SK-N-SH treated with all-trans-retinoic acid at 6 μM for 48 hours (cell line): ENCODE results near the gene ABCC1.

Source experiments
- ATAC-seq: fragments of 200-7000 bp; cut with Tn5 transposase; 3 replicates; pipeline ENCODE4 v1.9.1; 2020; ENCODE audit warnings: mild to moderate bottlenecking, moderate library complexity
- BACH2 ChIP-seq: fragments of 250-450 bp; sonication (Bioruptor Pico); IDR thresholded peaks from 2 replicates; pipeline ENCODE4 v1.9.0; 2021; ENCODE audit warnings: mild to moderate bottlenecking, borderline replicate concordance
- CSDC2 ChIP-seq: fragments of 250-450 bp; sonication (Bioruptor Pico); IDR thresholded peaks from 2 replicates; pipeline ENCODE4 v1.5.0; 2020; ENCODE audit warnings: mild to moderate bottlenecking, moderate library complexity
- ESRRG ChIP-seq: fragments of 250-450 bp; sonication (Bioruptor Pico); IDR thresholded peaks from 2 replicates; pipeline ENCODE4 v1.6.1; 2021; ENCODE audit warnings: mild to moderate bottlenecking
- GLIS3 ChIP-seq: fragments of 250-450 bp; sonication (Bioruptor Pico); IDR thresholded peaks from 2 replicates; pipeline ENCODE4 v1.5.0; 2020; ENCODE audit warnings: mild to moderate bottlenecking, moderate library complexity
- ISL1 ChIP-seq: fragments of 250-450 bp; sonication (Bioruptor Pico); IDR thresholded peaks from 2 replicates; pipeline ENCODE4 v2.1.2; 2022; ENCODE audit warnings: mild to moderate bottlenecking, moderate library complexity
- OSR1 ChIP-seq: fragments of 250-450 bp; sonication (Bioruptor Pico); IDR thresholded peaks from 2 replicates; pipeline ENCODE4 v1.8.0; 2022; ENCODE audit warnings: moderate library complexity, mild to moderate bottlenecking, inconsistent platforms
- PPARA ChIP-seq: fragments of 250-450 bp; sonication (Bioruptor Pico); IDR thresholded peaks from 2 replicates; pipeline ENCODE4 v1.5.0; 2020; ENCODE audit warnings: mild to moderate bottlenecking, borderline replicate concordance
- SNAI2 ChIP-seq: fragments of 250-450 bp; sonication (Bioruptor Pico); IDR thresholded peaks from 2 replicates; pipeline ENCODE4 v1.5.0; 2020; ENCODE audit warnings: mild to moderate bottlenecking, moderate library complexity
- TCF4 ChIP-seq: fragments of 250-450 bp; sonication (Bioruptor Pico); IDR thresholded peaks from 2 replicates; pipeline ENCODE4 v1.8.0; 2021; ENCODE audit warnings: mild to moderate bottlenecking, moderate library complexity, borderline replicate concordance
- TOX ChIP-seq: fragments of 250-450 bp; sonication (Bioruptor Pico); IDR thresholded peaks from 2 replicates; pipeline ENCODE4 v1.8.0; 2021; ENCODE audit warnings: mild to moderate bottlenecking, moderate library complexity, borderline replicate concordance
- ZC3H10 ChIP-seq: fragments of 250-450 bp; sonication (Bioruptor Pico); IDR thresholded peaks from 2 replicates; pipeline ENCODE4 v1.5.1; 2021; ENCODE audit warnings: mild to moderate bottlenecking, moderate library complexity
- ZFP3 ChIP-seq: fragments of 250-450 bp; sonication (Bioruptor Pico); IDR thresholded peaks from 2 replicates; pipeline ENCODE4 v1.5.0; 2020; ENCODE audit warnings: mild to moderate bottlenecking, moderate library complexity
- ZFP30 ChIP-seq: fragments of 450-650 bp; formaldehyde crosslinking; IDR thresholded peaks from 2 replicates; pipeline ENCODE4 v1.5.0; 2022; ENCODE audit warnings: mild to moderate bottlenecking, moderate library complexity
- ZNF565 ChIP-seq: fragments of 450-650 bp; formaldehyde crosslinking; conservative IDR thresholded peaks from 2 replicates; pipeline ENCODE4 v1.5.0; 2020; ENCODE audit warnings: low read depth, mild to moderate bottlenecking, moderate library complexity
- ZNF70 ChIP-seq: fragments of 450-650 bp; formaldehyde crosslinking; IDR thresholded peaks from 2 replicates; pipeline ENCODE4 v1.5.0; 2020; ENCODE audit warnings: mild to moderate bottlenecking, moderate library complexity
- ZNF8 ChIP-seq: fragments of 450-650 bp; formaldehyde crosslinking; IDR thresholded peaks from 2 replicates; pipeline ENCODE4 v1.5.0; 2020; ENCODE audit warnings: mild to moderate bottlenecking, moderate library complexity
- TF ChIP-seq, protein P1 (sequence below): fragments of 250-450 bp; sonication (Bioruptor Pico); IDR thresholded peaks from 2 replicates; pipeline ENCODE4 v1.5.1; 2020; ENCODE audit warnings: low read depth, mild to moderate bottlenecking, moderate library complexity
- TF ChIP-seq, protein P2 (sequence below): fragments of 250-450 bp; sonication (Bioruptor Pico); IDR thresholded peaks from 2 replicates; pipeline ENCODE4 v1.8.0; 2021; ENCODE audit warnings: low read depth, mild to moderate bottlenecking, moderate library complexity, borderline replicate concordance
- TF ChIP-seq, protein P3 (sequence below): fragments of 250-450 bp; sonication (Bioruptor Pico); IDR thresholded peaks from 2 replicates; pipeline ENCODE4 v1.5.1; 2021; ENCODE audit warnings: mild to moderate bottlenecking, moderate library complexity
- TF ChIP-seq, protein P4 (sequence below): fragments of 250-450 bp; sonication (Bioruptor Pico); IDR thresholded peaks from 2 replicates; pipeline ENCODE4 v1.5.0; 2020; ENCODE audit warnings: mild to moderate bottlenecking, moderate library complexity

Gene ABCC1

DNA sequence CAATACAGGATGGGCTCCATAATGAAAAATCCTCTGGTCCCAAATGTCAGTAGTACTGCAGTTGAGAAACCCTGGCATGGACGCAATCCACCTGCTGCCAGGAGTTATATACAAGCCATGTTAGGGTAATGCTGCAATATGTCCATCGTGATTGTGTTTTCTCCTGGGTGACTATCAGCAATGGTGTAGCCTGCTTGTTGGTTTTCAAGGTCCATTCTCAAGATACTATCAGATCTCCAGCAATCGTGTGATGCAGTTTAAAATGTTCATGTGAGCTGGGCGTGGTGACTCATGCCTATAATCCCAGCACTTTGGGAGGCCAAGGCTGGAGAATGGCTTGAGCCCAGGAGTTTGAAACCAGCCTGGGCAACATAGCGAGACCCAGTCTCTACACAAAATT is 24.0 kb downstream of the ABCC1 start (continued):
- TF ChIP-seq, protein P1, sequence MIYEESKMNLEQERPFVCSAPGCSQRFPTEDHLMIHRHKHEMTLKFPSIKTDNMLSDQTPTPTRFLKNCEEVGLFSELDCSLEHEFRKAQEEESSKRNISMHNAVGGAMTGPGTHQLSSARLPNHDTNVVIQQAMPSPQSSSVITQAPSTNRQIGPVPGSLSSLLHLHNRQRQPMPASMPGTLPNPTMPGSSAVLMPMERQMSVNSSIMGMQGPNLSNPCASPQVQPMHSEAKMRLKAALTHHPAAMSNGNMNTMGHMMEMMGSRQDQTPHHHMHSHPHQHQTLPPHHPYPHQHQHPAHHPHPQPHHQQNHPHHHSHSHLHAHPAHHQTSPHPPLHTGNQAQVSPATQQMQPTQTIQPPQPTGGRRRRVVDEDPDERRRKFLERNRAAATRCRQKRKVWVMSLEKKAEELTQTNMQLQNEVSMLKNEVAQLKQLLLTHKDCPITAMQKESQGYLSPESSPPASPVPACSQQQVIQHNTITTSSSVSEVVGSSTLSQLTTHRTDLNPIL (CRISPR knock-in tag) = no peak

DNA sequence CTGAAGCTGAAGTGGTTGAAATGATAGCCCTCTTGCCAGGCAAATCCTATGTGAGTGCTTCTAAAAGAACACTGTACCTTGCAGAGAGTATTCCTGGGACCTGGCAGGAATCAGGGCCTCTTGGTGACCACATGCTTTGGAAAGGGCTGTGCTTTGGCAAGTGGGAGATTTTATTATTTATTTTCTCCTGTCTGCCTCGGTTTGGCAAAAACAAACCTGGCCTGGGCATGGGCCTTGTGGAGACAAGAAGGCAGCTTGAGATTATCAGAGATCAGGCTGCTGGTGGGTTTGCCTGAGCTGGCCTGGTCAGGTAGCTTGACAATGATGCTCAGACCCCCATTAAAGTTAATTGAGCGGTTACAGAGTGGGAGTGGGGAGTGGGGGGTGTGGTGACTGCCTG is 24.6 kb downstream of the ABCC1 start:
- TF ChIP-seq ZNF565 (CRISPR knock-in tag) (no peak), ZNF70 (no peak), GLIS3 (CRISPR knock-in tag) (no peak)
- TF ChIP-seq, all 23 proteins: peak for 0
- no peak for ATAC-seq

DNA sequence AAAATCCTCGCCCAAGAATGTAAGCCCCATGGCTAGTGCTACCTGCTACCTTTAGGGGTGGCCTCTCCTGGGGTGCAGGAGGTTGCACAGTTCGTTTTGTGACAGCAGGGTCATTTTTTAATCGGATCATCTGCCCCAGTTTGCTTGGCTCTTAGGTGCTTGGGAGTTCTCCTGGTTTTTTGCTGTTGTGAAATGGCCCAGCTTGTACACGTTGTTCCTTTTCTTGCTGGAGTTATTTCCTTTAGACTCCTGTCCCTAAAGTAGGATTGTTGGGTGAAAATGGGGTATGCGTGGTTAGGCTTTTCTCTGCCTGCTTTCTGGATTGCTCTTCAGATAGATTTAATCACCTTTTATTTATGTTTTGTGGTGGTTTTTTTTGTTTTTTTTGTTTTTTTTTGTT is 25.8 kb downstream of the ABCC1 start:
- ATAC-seq = no peak
- TF ChIP-seq ISL1 (CRISPR knock-in tag) = no peak
- TF ChIP-seq GLIS3 (CRISPR knock-in tag) = no peak
- TF ChIP-seq ZNF8 (CRISPR knock-in tag) = no peak
- TF ChIP-seq ZFP30 (CRISPR knock-in tag) = no peak
- TF ChIP-seq, protein P2, sequence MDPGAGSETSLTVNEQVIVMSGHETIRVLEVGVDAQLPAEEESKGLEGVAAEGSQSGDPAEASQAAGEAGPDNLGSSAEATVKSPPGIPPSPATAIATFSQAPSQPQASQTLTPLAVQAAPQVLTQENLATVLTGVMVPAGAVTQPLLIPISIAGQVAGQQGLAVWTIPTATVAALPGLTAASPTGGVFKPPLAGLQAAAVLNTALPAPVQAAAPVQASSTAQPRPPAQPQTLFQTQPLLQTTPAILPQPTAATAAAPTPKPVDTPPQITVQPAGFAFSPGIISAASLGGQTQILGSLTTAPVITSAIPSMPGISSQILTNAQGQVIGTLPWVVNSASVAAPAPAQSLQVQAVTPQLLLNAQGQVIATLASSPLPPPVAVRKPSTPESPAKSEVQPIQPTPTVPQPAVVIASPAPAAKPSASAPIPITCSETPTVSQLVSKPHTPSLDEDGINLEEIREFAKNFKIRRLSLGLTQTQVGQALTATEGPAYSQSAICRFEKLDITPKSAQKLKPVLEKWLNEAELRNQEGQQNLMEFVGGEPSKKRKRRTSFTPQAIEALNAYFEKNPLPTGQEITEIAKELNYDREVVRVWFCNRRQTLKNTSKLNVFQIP (CRISPR knock-in tag) = no peak
- TF ChIP-seq OSR1 (CRISPR knock-in tag) = no peak
- TF ChIP-seq SNAI2 (CRISPR knock-in tag) = no peak
- TF ChIP-seq TOX = no peak
- no peak for TF ChIP-seq ZNF565 (CRISPR knock-in tag)
- no peak for TF ChIP-seq TCF4 (CRISPR knock-in tag)
- TF ChIP-seq, protein P3, sequence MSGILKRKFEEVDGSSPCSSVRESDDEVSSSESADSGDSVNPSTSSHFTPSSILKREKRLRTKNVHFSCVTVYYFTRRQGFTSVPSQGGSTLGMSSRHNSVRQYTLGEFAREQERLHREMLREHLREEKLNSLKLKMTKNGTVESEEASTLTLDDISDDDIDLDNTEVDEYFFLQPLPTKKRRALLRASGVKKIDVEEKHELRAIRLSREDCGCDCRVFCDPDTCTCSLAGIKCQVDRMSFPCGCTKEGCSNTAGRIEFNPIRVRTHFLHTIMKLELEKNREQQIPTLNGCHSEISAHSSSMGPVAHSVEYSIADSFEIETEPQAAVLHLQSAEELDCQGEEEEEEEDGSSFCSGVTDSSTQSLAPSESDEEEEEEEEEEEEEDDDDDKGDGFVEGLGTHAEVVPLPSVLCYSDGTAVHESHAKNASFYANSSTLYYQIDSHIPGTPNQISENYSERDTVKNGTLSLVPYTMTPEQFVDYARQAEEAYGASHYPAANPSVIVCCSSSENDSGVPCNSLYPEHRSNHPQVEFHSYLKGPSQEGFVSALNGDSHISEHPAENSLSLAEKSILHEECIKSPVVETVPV = no peak
- TF ChIP-seq, protein P4, sequence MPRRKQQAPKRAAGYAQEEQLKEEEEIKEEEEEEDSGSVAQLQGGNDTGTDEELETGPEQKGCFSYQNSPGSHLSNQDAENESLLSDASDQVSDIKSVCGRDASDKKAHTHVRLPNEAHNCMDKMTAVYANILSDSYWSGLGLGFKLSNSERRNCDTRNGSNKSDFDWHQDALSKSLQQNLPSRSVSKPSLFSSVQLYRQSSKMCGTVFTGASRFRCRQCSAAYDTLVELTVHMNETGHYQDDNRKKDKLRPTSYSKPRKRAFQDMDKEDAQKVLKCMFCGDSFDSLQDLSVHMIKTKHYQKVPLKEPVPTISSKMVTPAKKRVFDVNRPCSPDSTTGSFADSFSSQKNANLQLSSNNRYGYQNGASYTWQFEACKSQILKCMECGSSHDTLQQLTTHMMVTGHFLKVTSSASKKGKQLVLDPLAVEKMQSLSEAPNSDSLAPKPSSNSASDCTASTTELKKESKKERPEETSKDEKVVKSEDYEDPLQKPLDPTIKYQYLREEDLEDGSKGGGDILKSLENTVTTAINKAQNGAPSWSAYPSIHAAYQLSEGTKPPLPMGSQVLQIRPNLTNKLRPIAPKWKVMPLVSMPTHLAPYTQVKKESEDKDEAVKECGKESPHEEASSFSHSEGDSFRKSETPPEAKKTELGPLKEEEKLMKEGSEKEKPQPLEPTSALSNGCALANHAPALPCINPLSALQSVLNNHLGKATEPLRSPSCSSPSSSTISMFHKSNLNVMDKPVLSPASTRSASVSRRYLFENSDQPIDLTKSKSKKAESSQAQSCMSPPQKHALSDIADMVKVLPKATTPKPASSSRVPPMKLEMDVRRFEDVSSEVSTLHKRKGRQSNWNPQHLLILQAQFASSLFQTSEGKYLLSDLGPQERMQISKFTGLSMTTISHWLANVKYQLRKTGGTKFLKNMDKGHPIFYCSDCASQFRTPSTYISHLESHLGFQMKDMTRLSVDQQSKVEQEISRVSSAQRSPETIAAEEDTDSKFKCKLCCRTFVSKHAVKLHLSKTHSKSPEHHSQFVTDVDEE = no peak
- TF ChIP-seq ESRRG (CRISPR knock-in tag) = no peak
- TF ChIP-seq, protein P1 (CRISPR knock-in tag) = no peak
- TF ChIP-seq, all 23 proteins: peak for 0

DNA sequence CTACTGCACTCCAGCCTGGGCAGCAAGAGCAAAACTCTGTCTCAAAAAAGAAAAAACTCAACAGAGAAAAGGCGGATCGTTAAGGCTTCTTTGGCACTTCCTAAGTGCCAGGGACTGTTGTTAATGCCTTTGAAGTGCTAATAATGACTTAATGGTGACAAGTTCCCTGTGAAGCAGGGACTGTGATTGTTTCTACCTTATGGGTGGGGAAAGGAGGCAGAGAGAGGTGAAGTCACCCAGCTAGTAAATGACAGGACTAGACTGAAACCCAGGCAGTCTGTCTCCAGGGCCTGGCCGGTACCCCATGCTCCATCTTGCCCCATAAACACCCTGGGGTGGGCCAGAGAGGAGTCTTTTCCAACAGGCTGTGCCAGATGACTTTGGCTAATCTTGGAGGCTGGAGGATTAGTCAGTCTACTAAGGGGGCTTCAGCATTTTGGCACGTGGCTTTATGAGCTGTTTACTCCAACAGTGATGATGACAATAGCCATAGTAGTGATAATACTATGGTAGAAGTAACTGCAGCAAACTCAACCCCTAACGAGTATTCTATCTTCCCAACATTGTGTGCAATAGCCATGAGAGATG is 26.9 kb downstream of the ABCC1 start:
- no peak for ATAC-seq
- TF ChIP-seq PPARA (CRISPR knock-in tag) (no peak), ZFP3 (CRISPR knock-in tag) (no peak), ZNF8 (CRISPR knock-in tag) (no peak), ZFP30 (CRISPR knock-in tag) (no peak), ISL1 (CRISPR knock-in tag) (no peak), TCF4 (CRISPR knock-in tag) (no peak), BACH2 (CRISPR knock-in tag) (no peak), ZC3H10 (CRISPR knock-in tag) (no peak), GLIS3 (CRISPR knock-in tag) (no peak), ZNF70 (no peak), ZNF565 (CRISPR knock-in tag) (no peak), CSDC2 (CRISPR knock-in tag) (no peak)
- TF ChIP-seq, protein P3 = no peak
- TF ChIP-seq, protein P2 (CRISPR knock-in tag) = no peak
- TF ChIP-seq, protein P4 = no peak
